ENCODE measurements around the gene AP1B1. TPM values are rescaled to one million over a fixed set of nuclear protein-coding genes. Genes with fewer than 3 reads are reported as not detected.

AP1B1 gene
- total RNA-seq, 3 donors from 2014 or later = 55.7 to 58.7 (median 58.2) TPM

- Histone ChIP-seq H3K4me3 (no peak overlapping the region), H3K36me3 (peaks cover 11% of the 10 kb centered on the region), H3K27me3 (no peaks in the 10 kb centered on the region), H3K27ac (no peak overlapping the region), H3K4me1 (no peaks in the 10 kb centered on the region), H3K9me3 (no peaks in the 10 kb centered on the region)
- TF ChIP-seq POLR2A (IDR thresholded peaks at IDR 0.05) (no peak), POLR2AphosphoS5 (IDR thresholded peaks at IDR 0.05) (no peak), CTCF (IDR thresholded peaks at IDR 0.05) (no peak)
- intact Hi-C loops (cut with DNase I; ENCODE audit: low total_unique reads) = no loop called here
- DNase-seq (ENCODE audit: low spot score in 2 of 2) = no peak
Observed at GRCh38 chr22:29284196-29284595, 104.2 kb downstream of the AP1B1 start.

GRCh38 chr22:29277927-29278326, 110.4 kb downstream of the AP1B1 start:
- no peak overlapping the region for H3K27ac ChIP-seq
- peaks cover 9% of the 10 kb centered on the region for H3K36me3 ChIP-seq
- no peak overlapping the region for H3K4me3 ChIP-seq
- H3K9me3 ChIP-seq = no peaks in the 10 kb centered on the region
- intact Hi-C loops (cut with DNase I; ENCODE audit: low total_unique reads) = no loop called here
- DNase-seq (ENCODE audit: low spot score in 2 of 2) = peak in 1 of 2 donors; percentile 3
- no peaks in the 10 kb centered on the region for H3K4me1 ChIP-seq
- TF ChIP-seq POLR2AphosphoS5 (IDR thresholded peaks at IDR 0.05) = no peak
- TF ChIP-seq CTCF (IDR thresholded peaks at IDR 0.05) = no peak
- TF ChIP-seq POLR2A (IDR thresholded peaks at IDR 0.05) = no peak
- H3K27me3 ChIP-seq = no peaks in the 10 kb centered on the region

Other genes starting within 250 kb of the AP1B1 start
- gene EMID1, start 182.7 kb downstream of the AP1B1 start, total RNA-seq = 1 to 10 TPM; 1.1 to 4.6 (median 2.3) TPM
- 10 to 100 TPM; 16.2 to 31.8 (median 28.2) TPM for gene RHBDD3, start 120.6 kb downstream of the AP1B1 start, total RNA-seq
- gene EWSR1, start 120.3 kb downstream of the AP1B1 start, total RNA-seq = 100 to 1,000 TPM; 165 to 224 (median 220) TPM
- 10 to 100 TPM; 12.2 to 19.3 (median 15.7) TPM for gene GAS2L1, start 81.9 kb downstream of the AP1B1 start, total RNA-seq
- 1 to 10 TPM; 2.7 to 4.7 (median 4.3) TPM for gene RASL10A, start 72.9 kb downstream of the AP1B1 start, total RNA-seq
- gene RFPL1, start 50.0 kb upstream of the AP1B1 start, total RNA-seq = not detected
- under 1 TPM; 0.29 to 0.33 (median 0.32) TPM for gene NEFH, start 91.6 kb upstream of the AP1B1 start, total RNA-seq
- gene THOC5, start 165.2 kb upstream of the AP1B1 start, total RNA-seq = 10 to 100 TPM; 33.2 to 55.4 (median 48.0) TPM
- 10 to 100 TPM in 2 of 3 donors, 1 to 10 TPM in 1; 7.4 to 29.3 (median 28.5) TPM for gene NIPSNAP1, start 192.5 kb upstream of the AP1B1 start, total RNA-seq
- gene NF2, start 215.1 kb upstream of the AP1B1 start, total RNA-seq = 10 to 100 TPM; 21.1 to 36.1 (median 31.8) TPM

Measured in breast epithelium (tissue), 4 donors.